GM10248 (cell line): Measurements from ENCODE around the gene TRMU.

Source experiments
- CTCF ChIA-PET: fragments of 300-600 bp; sonication (Branson Sonifier 250); formaldehyde crosslinking; extraction: SDS; loops from one replicate; lab custom pipeline; 2021; ENCODE audit warnings: antibody characterized with exemption; lab: Yijun Ruan, JAX
- POLR2A ChIA-PET: fragments of 350-650 bp; sonication (Branson Sonifier 250); formaldehyde crosslinking; extraction: SDS; loops from one replicate; lab custom pipeline; 2020; ENCODE audit warnings: antibody characterized with exemption; lab: Yijun Ruan, JAX
- DNase-seq: peaks from one replicate; pipeline ENCODE4 v3.0.0; 2012; ENCODE audit errors: extremely low spot score
- TF ChIP-seq, protein P1 (sequence below): IDR thresholded peaks from 2 replicates; pipeline ENCODE4 v1.5.1; 2012; ENCODE audit warnings: mild to moderate bottlenecking, low read depth; ENCODE audit errors: extremely low read depth, missing control alignments, control extremely low read depth

The TRMU gene

DNA sequence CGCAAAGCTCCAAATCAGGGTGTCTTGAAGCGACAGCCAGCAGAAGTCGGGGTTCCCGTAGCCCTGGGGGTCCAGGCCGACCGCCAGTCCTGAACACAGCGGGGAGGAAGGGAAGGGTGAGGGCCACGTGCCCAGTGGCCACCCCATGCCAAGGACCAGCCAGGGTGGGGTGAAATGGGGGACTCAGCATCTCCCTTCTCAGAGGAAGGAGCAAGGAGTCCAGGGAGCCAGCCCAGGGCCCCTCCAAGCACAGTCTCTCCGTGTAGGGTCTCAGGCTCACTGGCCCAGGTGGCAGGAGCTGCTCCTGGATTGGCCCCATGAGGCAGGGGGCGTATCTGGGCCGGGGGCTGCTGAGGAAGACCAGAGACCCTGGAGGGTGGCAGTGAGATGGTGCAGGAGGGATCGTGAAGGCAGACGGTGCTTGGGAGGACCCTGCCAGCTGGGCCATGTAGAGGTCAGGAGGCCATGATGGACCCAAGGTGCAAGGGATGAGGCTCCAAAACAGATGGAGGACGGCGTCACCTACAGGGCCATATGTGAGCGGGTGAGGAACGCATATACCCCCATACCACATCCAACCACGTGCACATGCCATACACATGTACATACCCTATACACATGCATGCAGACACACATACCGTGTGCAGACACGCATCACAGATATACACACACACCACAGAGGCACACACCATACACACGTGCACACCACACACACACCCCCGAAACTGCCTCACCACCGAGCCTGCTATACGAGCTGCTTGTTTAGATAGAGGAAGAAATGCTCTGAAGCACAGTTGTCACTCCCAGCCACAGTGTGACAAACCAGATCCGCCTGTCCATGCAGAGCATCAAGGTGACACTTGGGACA, 34.4 kb downstream of the TRMU start:
- DNase-seq: no peak
- ChIA-PET POLR2A (no interaction called here), CTCF (interaction anchor here (6.7 kb wide), 1 partner anchor 172 kb away, joined by 111 read pairs; no protein-coding TSS in a partner anchor)
- TF ChIP-seq, protein P1, sequence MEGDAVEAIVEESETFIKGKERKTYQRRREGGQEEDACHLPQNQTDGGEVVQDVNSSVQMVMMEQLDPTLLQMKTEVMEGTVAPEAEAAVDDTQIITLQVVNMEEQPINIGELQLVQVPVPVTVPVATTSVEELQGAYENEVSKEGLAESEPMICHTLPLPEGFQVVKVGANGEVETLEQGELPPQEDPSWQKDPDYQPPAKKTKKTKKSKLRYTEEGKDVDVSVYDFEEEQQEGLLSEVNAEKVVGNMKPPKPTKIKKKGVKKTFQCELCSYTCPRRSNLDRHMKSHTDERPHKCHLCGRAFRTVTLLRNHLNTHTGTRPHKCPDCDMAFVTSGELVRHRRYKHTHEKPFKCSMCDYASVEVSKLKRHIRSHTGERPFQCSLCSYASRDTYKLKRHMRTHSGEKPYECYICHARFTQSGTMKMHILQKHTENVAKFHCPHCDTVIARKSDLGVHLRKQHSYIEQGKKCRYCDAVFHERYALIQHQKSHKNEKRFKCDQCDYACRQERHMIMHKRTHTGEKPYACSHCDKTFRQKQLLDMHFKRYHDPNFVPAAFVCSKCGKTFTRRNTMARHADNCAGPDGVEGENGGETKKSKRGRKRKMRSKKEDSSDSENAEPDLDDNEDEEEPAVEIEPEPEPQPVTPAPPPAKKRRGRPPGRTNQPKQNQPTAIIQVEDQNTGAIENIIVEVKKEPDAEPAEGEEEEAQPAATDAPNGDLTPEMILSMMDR: no peak

DNA sequence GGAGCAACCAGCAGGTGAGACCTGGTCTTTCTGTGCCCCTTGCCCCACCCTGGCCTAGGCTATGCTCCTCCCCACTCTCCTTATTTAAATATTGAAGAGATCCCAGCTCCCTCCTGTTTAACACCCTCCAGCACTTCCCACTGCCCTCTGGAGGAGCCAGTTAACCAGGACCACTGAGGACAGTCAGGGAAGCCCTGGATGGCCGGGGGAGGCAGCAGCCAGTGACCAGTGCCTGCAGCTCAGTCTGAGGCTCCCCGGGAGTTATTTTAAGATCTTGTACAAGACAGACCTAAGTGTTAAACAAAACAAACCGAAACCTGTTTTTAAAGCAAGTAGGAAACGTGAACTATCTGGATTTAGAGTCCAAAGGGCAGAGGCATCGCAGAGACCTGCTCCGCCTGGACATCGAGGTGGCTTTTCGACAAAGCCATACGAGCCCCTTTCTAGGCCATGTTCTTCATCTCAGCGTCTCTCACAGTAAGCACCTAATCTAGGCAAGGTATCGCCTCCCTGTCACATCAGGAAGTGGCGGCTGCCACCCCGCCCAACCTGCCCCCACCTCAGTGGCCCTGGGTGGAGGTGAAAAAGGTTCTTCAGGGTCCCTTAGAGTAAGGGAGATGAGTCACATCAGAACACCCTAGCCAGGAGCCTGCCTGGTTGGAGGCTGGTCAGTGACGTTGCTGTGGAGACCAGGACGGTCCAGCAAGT, 35.2 kb downstream of the TRMU start:
- TF ChIP-seq, protein P1: no peak
- DNase-seq: no peak
- POLR2A ChIA-PET: interaction anchor here (0.5 kb wide), 1 partner anchor 1988 kb away, joined by 3 read pairs; no protein-coding TSS in a partner anchor
- CTCF ChIA-PET: interaction anchor here (6.7 kb wide), 1 partner anchor 171 kb away, joined by 111 read pairs; no protein-coding TSS in a partner anchor

DNA sequence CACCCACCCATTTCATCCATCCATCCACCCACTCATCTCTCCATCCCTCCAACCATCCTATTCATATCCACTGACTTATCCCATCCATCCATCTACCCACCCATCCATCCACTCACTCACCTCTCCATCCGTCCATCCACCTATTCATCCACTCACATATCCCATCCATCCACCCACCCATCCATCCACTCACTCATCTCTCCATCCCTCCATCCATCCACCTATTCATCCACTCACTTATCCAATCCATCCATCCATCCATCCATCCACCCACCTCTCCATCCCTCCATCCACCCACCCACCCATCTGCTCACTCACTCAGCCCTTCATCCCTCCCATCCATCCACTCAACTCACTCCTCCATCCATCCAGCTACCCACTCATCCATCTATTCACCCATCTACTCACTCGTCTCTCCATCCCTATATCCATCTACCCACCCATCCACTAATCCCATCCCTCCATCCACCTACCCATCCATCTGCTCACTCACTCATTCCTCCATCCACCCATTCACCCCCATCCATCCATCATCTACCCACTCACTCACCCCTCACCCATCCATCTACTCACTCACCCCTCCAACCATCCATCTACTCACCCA, 36.2 kb downstream of the TRMU start:
- TF ChIP-seq, protein P1: no peak
- ChIA-PET POLR2A (no interaction called here), CTCF (interaction anchor here (6.7 kb wide), 1 partner anchor 170 kb away, joined by 111 read pairs; no protein-coding TSS in a partner anchor)
- DNase-seq: no peak

DNA sequence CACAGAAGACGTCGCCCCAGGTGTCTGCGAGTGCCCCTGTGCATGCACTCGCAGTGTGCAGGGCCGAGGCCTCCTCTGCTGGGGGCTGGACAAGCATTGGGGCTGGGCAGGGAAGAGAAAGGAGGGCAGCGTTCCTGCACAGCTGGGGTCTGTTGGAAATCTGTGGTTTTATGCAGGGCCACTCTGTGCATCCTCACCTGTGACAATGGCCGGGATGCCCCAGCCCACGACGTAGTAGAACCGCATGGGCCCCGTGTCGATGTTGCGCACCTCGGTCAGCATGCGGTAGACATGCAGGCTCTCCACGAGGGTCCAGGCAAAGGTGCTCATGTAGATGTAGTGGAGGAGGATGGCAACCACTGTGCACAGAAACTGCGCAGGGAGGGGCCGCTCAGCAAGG, 37.2 kb downstream of the TRMU start:
- TF ChIP-seq, protein P1: no peak
- CTCF ChIA-PET: interaction anchor here (0.9 kb wide), 1 partner anchor 182 kb away, joined by 3 read pairs; no protein-coding TSS in a partner anchor
- POLR2A ChIA-PET: no interaction called here
- DNase-seq: no peak

DNA sequence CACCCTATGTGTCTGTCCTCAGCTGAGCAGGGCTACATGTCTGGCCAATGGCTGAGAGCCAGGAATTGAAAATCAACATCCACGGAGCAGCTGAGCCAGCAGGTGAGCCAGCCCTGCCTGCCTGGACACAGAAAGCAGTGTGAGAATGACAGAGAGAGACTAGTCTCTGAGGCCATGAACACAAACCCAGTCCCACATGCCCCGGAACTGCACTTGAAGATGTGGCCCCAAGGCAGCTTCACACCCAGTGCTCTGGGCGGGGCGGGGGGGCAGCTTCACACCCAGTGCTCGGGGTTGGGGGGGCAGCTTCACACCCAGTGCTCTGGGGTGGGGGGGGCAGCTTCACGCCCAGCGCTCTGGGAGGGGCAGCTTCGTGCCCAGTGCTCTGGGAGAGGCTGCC, 37.6 kb downstream of the TRMU start:
- DNase-seq: no peak
- TF ChIP-seq, protein P1: no peak
- POLR2A ChIA-PET: no interaction called here
- CTCF ChIA-PET: interaction anchor here (0.9 kb wide), 1 partner anchor 181 kb away, joined by 3 read pairs; no protein-coding TSS in a partner anchor
